ENCODE results near the gene PSD2.

The PSD2 gene

DNA sequence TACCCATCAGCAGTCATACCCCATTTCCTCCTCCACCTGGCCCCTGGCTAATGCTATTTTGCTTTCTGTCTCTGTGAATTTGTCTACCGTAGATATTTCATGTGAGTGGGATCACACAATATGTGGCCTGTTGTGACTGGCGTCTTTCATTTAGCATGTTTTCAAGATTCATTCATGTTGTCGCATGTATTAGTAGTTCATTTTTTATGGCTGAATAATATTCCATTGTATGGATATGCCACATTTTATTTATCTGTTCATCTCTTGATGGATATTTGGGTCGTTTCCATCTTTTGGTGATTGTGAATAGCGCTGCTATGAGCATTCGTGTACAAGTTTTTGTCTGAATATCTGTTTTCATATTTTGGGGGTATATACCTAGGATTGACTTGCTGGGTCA lies 33.9 kb downstream of the PSD2 start:
- Histone ChIP-seq H3K4me1 (no peaks in the 10 kb centered on the region), H3K79me2 (no peaks in the 10 kb centered on the region), H3K27me3 (ENCODE audit: control insufficient read depth, insufficient read depth, low read length) (no peaks in the 10 kb centered on the region), H3K36me3 (ENCODE audit: control insufficient read depth, insufficient read depth, low read length) (no peaks in the 10 kb centered on the region), H3K9me3 (ENCODE audit: control insufficient read depth, low read length) (no peaks in the 10 kb centered on the region), H2AFZ (no peak overlapping the region), H3K9ac (no peak overlapping the region), H3K27ac (no peak overlapping the region), H3K4me2 (ENCODE audit: low read length) (no peak overlapping the region), H3K4me3 (ENCODE audit: low read depth, low read length) (no peak overlapping the region)
- TF ChIP-seq, protein P1, sequence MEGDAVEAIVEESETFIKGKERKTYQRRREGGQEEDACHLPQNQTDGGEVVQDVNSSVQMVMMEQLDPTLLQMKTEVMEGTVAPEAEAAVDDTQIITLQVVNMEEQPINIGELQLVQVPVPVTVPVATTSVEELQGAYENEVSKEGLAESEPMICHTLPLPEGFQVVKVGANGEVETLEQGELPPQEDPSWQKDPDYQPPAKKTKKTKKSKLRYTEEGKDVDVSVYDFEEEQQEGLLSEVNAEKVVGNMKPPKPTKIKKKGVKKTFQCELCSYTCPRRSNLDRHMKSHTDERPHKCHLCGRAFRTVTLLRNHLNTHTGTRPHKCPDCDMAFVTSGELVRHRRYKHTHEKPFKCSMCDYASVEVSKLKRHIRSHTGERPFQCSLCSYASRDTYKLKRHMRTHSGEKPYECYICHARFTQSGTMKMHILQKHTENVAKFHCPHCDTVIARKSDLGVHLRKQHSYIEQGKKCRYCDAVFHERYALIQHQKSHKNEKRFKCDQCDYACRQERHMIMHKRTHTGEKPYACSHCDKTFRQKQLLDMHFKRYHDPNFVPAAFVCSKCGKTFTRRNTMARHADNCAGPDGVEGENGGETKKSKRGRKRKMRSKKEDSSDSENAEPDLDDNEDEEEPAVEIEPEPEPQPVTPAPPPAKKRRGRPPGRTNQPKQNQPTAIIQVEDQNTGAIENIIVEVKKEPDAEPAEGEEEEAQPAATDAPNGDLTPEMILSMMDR (IDR thresholded peaks at IDR 0.05): no peak

DNA sequence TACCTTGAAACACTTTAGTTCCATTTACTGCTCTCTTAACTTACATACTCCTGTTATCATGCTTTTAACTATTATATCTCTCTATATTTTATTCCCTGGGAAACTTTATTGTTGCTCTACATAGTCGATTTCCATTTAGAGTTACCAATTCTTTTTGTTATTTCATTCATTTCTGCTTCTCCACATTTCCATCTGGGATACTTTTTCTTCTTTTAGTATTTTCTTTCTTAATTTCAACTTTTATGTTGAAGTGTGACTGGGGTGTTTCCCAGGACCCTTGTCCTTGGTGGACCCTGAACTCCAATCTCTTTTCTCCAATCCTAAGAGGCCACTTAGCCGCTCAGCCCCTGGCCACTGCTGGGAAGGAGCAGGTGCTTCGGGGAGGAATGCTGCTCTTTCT lies 36.0 kb downstream of the PSD2 start:
- H3K36me3 ChIP-seq (ENCODE audit: control insufficient read depth, insufficient read depth, low read length): no peaks in the 10 kb centered on the region
- no peaks in the 10 kb centered on the region for H3K79me2 ChIP-seq
- H3K27me3 ChIP-seq (ENCODE audit: control insufficient read depth, insufficient read depth, low read length): no peaks in the 10 kb centered on the region
- no peak overlapping the region for H3K4me3 ChIP-seq (ENCODE audit: low read depth, low read length)
- no peak overlapping the region for H3K4me2 ChIP-seq (ENCODE audit: low read length)
- no peaks in the 10 kb centered on the region for H3K4me1 ChIP-seq
- H3K27ac ChIP-seq: no peak overlapping the region
- no peaks in the 10 kb centered on the region for H3K9me3 ChIP-seq (ENCODE audit: control insufficient read depth, low read length)
- no peak overlapping the region for H2AFZ ChIP-seq
- no peak overlapping the region for H3K9ac ChIP-seq
- TF ChIP-seq, protein P1 (IDR thresholded peaks at IDR 0.05): no peak

DNA sequence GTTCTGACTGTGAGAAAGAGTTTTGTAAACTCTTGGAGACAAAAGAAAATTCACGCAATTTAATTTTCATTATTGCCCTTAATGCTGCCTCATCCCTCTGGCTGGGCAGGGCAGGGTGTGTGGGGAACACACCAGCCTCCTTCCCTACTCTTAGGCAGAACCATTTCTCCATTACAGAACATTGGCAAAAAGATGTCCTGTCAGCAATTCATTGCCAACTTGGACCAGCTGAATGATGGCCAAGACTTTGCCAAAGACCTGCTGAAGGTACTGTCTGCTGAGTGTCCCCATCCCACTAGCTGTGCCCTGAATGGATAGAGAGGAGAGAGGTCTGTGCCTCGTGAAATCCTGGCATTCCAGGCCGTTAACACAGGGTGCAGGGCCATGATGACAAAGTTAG lies 37.9 kb downstream of the PSD2 start:
- Histone ChIP-seq H3K4me3 (ENCODE audit: low read depth, low read length) (no peak overlapping the region), H3K36me3 (ENCODE audit: control insufficient read depth, insufficient read depth, low read length) (no peaks in the 10 kb centered on the region), H3K4me1 (no peaks in the 10 kb centered on the region), H3K27ac (no peak overlapping the region), H3K9me3 (ENCODE audit: control insufficient read depth, low read length) (no peaks in the 10 kb centered on the region), H3K27me3 (ENCODE audit: control insufficient read depth, insufficient read depth, low read length) (no peaks in the 10 kb centered on the region), H3K4me2 (ENCODE audit: low read length) (no peak overlapping the region), H2AFZ (no peak overlapping the region), H3K79me2 (no peaks in the 10 kb centered on the region), H3K9ac (no peak overlapping the region)
- TF ChIP-seq, protein P1 (IDR thresholded peaks at IDR 0.05): no peak

DNA sequence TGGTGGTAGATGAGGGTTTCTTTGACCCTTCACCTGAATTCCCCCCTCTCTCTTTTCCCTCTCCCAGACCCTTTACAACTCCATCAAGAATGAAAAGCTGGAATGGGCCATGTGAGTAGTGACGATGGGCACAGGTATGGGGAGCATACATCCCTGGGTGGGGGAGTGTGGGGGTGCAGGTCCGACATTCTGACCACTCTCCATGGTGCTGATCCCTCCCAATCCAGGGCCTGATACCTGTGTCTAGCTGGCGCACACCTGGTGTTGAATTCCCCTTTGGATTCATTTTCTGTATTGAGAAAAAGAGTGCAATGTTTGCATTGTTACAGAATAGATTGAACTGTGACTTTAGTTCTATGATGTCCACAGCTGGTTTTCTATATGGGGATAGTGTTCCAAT lies 40.0 kb downstream of the PSD2 start:
- H3K9ac ChIP-seq: no peak overlapping the region
- H3K9me3 ChIP-seq (ENCODE audit: control insufficient read depth, low read length): no peaks in the 10 kb centered on the region
- H3K4me2 ChIP-seq (ENCODE audit: low read length): no peak overlapping the region
- no peak overlapping the region for H3K27ac ChIP-seq
- no peaks in the 10 kb centered on the region for H3K27me3 ChIP-seq (ENCODE audit: control insufficient read depth, insufficient read depth, low read length)
- no peaks in the 10 kb centered on the region for H3K79me2 ChIP-seq
- H3K4me1 ChIP-seq: no peaks in the 10 kb centered on the region
- no peak overlapping the region for H3K4me3 ChIP-seq (ENCODE audit: low read depth, low read length)
- no peaks in the 10 kb centered on the region for H3K36me3 ChIP-seq (ENCODE audit: control insufficient read depth, insufficient read depth, low read length)
- H2AFZ ChIP-seq: no peak overlapping the region
- TF ChIP-seq, protein P1 (IDR thresholded peaks at IDR 0.05): no peak

DNA sequence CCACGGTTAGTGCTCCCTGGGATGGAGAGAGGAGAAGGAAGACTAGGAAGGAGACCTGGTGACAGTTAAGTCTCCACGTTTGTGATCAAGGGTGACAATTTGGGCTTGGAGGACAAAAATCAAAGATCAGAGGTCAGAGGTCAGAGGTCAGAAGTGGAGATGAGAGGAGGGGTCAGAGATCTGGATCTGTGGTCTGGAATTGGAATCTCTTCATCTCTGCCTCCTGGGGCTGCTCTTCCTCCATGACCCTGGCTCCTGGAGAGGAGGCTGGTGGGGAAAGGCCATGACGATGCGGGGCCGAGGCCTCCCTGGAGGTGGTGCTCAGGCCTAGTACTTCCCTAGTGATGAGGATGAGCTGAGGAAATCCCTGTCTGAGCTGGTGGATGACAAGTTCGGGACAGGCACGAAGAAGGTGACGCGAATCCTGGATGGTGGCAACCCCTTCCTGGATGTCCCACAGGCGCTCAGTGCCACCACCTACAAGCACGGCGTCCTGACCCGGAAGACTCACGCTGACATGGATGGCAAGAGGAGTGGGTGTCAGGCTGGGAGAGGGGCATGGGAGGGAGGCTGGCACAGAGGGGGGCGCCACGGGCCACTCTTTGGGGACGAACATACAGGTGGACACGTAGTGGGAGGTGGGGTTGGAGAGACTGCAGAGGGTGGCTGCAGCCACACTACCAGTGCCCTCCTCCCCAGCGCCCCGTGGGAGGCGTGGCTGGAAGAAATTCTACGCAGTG lies 41.0 kb downstream of the PSD2 start:
- no peaks in the 10 kb centered on the region for H3K27me3 ChIP-seq (ENCODE audit: control insufficient read depth, insufficient read depth, low read length)
- H3K4me1 ChIP-seq: no peaks in the 10 kb centered on the region
- no peak overlapping the region for H3K4me3 ChIP-seq (ENCODE audit: low read depth, low read length)
- TF ChIP-seq, protein P1 (IDR thresholded peaks at IDR 0.05): no peak
- H3K36me3 ChIP-seq (ENCODE audit: control insufficient read depth, insufficient read depth, low read length): no peaks in the 10 kb centered on the region
- no peak overlapping the region for H2AFZ ChIP-seq
- no peak overlapping the region for H3K27ac ChIP-seq
- no peak overlapping the region for H3K9ac ChIP-seq
- H3K4me2 ChIP-seq (ENCODE audit: low read length): no peak overlapping the region
- H3K9me3 ChIP-seq (ENCODE audit: control insufficient read depth, low read length): no peaks in the 10 kb centered on the region
- no peaks in the 10 kb centered on the region for H3K79me2 ChIP-seq

All from parathyroid adenoma (tissue), 2 donors.